HEK293T (cell line): ENCODE measurements around the gene TESK2.
"Not testable (repeated sequence)": the region's sequence is repeated elsewhere in the genome, so short reads cannot be mapped to it uniquely, and the experiment has no call there.

ENCODE experiments used
- CTCF ChIA-PET: fragments of 350-600 bp; formaldehyde crosslinking; extraction: SDS; loops from one replicate; lab custom pipeline; 2021; ENCODE audit warnings: antibody characterized with exemption, inconsistent platforms; lab: Yijun Ruan, JAX
- POLR2A ChIA-PET: fragments of 350-600 bp; formaldehyde crosslinking; extraction: SDS; loops from one replicate; lab custom pipeline; 2020; ENCODE audit warnings: antibody characterized with exemption, inconsistent platforms; lab: Yijun Ruan, JAX
- DNase-seq: peaks from one replicate; pipeline ENCODE4 v3.0.0; 2012; ENCODE audit warnings: mixed read lengths; ENCODE audit errors: extremely low spot score
- ARNT ChIP-seq: fragments of 450-650 bp; IDR thresholded peaks from 2 replicates; pipeline ENCODE4 v1.6.1; 2017; ENCODE audit warnings: mild to moderate bottlenecking
- BHLHE40 ChIP-seq: fragments of 450-650 bp; IDR thresholded peaks from 2 replicates; pipeline ENCODE4 v1.6.1; 2016; ENCODE audit warnings: mild to moderate bottlenecking, moderate library complexity, borderline replicate concordance
- CTBP1 ChIP-seq: fragments of 450-650 bp; IDR thresholded peaks from 2 replicates; pipeline ENCODE4 v1.6.1; 2016; ENCODE audit warnings: borderline replicate concordance
- ELF4 ChIP-seq: fragments of 450-650 bp; IDR thresholded peaks from 2 replicates; pipeline ENCODE4 v1.6.1; 2017; ENCODE audit warnings: antibody characterized with exemption
- FOXA1 ChIP-seq: fragments of 450-650 bp; IDR thresholded peaks from 2 replicates; pipeline ENCODE4 v1.6.1; 2016; ENCODE audit warnings: mild to moderate bottlenecking
- FOXK2 ChIP-seq: fragments of 450-650 bp; IDR thresholded peaks from 2 replicates; pipeline ENCODE4 v1.6.1; 2016; ENCODE audit warnings: mild to moderate bottlenecking
- FOXM1 ChIP-seq: fragments of 450-650 bp; IDR thresholded peaks from 2 replicates; pipeline ENCODE4 v1.6.1; 2017; ENCODE audit warnings: mild to moderate bottlenecking, borderline replicate concordance
- HDGF ChIP-seq: fragments of 450-650 bp; IDR thresholded peaks from 2 replicates; pipeline ENCODE4 v1.6.1; 2017; ENCODE audit warnings: antibody characterized with exemption, borderline replicate concordance
- L3MBTL2 ChIP-seq: fragments of 450-650 bp; conservative IDR thresholded peaks from 2 replicates; pipeline ENCODE4 v1.6.1; 2016; ENCODE audit warnings: mild to moderate bottlenecking
- LEF1 ChIP-seq: fragments of 450-650 bp; IDR thresholded peaks from 2 replicates; pipeline ENCODE4 v1.6.1; 2017; ENCODE audit warnings: mild to moderate bottlenecking, borderline replicate concordance
- NFRKB ChIP-seq: fragments of 450-650 bp; IDR thresholded peaks from 2 replicates; pipeline ENCODE4 v1.6.1; 2016; ENCODE audit warnings: mild to moderate bottlenecking, moderate library complexity
- SP1 ChIP-seq: fragments of 450-650 bp; IDR thresholded peaks from 2 replicates; pipeline ENCODE4 v1.6.1; 2017
- SUZ12 ChIP-seq: fragments of 450-650 bp; IDR thresholded peaks from 2 replicates; pipeline ENCODE4 v1.6.1; 2016; ENCODE audit warnings: mild to moderate bottlenecking
- TARDBP ChIP-seq: fragments of 450-650 bp; IDR thresholded peaks from 2 replicates; pipeline ENCODE4 v1.6.1; 2016
- ZNF384 ChIP-seq: fragments of 450-650 bp; IDR thresholded peaks from 2 replicates; pipeline ENCODE4 v1.6.1; 2016
- TF ChIP-seq, protein P1 (sequence below): fragments of 450-650 bp; IDR thresholded peaks from 2 replicates; pipeline ENCODE4 v1.6.1; 2016

TESK2 gene

DNA sequence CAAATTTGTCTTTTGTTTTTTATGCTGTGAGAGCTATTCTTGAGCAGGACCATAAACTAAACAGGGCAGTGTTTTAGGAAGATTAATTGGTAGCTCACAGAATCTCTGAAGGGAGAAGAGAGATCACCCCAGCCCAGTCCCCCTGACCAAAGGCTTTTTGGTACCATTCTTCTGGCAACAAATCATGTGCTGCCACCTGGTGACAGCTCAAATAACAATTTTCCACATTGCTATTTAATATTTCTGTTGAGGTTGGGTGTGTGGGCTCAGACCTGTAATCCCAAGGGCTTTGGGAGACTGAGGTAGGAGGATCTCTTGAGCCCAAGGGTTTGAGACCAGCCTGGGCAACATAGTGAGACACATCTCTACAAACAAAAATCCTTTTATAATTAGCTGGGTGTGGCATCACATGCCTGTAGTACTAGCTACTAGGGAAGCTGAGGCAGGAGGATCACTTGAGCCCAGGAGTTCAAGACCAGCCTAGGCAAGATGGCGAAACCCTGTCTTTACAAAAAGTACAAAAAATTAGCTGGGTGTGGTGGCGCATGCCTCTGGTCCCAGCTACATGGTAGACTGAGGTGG lies 2.2 kb upstream of the TESK2 start:
- CTCF ChIA-PET, result interaction anchor here (0.6 to 2.6 kb wide), 15 partner anchors 17 to 706 kb away, joined by 3 to 38 read pairs (median 5); partner anchors contain the start of genes MUTYH and UROD

DNA sequence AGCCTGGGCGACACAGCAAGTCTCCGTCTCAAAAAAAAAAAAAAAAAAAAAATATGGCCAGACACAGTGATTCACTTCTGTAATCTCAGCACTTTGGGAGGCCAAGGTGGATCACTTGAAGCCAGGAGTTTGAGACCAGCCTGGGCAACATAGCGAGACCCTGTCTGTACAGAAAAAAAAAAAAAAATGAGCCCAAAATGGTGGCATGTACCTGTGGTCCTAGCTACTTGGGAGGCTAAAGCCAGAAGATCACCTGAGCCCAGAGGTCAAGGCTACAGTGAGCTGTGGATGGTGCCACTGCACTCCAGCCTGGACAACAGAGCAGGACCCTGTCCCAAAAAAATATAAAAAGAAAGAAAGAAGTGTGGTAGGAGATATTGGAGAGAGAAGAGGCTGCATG lies 1.7 kb upstream of the TESK2 start:
- ChIA-PET POLR2A (interaction anchor here (0.6 to 4.8 kb wide), 5 partner anchors 28 to 481 kb away, joined by 3 to 28 read pairs (median 14); partner anchors contain the start of genes HECTD3, MUTYH, PRDX1 and TOE1), CTCF (interaction anchor here (0.6 to 2.6 kb wide), 13 partner anchors 92 to 480 kb away, joined by 3 to 38 read pairs (median 5); partner anchors contain the start of genes MUTYH and UROD)
- no peak for TF ChIP-seq LEF1
- TF ChIP-seq TARDBP, result no peak
- no peak for TF ChIP-seq BHLHE40
- no peak for TF ChIP-seq ZNF384
- TF ChIP-seq, protein P1, sequence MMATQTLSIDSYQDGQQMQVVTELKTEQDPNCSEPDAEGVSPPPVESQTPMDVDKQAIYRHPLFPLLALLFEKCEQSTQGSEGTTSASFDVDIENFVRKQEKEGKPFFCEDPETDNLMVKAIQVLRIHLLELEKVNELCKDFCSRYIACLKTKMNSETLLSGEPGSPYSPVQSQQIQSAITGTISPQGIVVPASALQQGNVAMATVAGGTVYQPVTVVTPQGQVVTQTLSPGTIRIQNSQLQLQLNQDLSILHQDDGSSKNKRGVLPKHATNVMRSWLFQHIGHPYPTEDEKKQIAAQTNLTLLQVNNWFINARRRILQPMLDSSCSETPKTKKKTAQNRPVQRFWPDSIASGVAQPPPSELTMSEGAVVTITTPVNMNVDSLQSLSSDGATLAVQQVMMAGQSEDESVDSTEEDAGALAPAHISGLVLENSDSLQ, result no peak
- TF ChIP-seq SP1, result no peak
- TF ChIP-seq FOXM1, result no peak
- TF ChIP-seq FOXK2, result no peak
- TF ChIP-seq ARNT, result no peak
- TF ChIP-seq FOXA1, result no peak
- no peak for TF ChIP-seq HDGF
- no peak for DNase-seq

More for the DNA sequence above, 2.2 kb upstream of the TESK2 start:
- DNase-seq, result peak; percentile 25
- POLR2A ChIA-PET, result interaction anchor here (0.6 to 4.8 kb wide), 5 partner anchors 28 to 482 kb away, joined by 3 to 28 read pairs (median 14); partner anchors contain the start of genes HECTD3, MUTYH, PRDX1 and TOE1
- no peak for TF ChIP-seq SP1
- no peak for TF ChIP-seq L3MBTL2
- TF ChIP-seq CTBP1, result no peak
- TF ChIP-seq, protein P1, result 0 out of 2 replicates have a peak, but pooled peaks have one; percentile 20

DNA sequence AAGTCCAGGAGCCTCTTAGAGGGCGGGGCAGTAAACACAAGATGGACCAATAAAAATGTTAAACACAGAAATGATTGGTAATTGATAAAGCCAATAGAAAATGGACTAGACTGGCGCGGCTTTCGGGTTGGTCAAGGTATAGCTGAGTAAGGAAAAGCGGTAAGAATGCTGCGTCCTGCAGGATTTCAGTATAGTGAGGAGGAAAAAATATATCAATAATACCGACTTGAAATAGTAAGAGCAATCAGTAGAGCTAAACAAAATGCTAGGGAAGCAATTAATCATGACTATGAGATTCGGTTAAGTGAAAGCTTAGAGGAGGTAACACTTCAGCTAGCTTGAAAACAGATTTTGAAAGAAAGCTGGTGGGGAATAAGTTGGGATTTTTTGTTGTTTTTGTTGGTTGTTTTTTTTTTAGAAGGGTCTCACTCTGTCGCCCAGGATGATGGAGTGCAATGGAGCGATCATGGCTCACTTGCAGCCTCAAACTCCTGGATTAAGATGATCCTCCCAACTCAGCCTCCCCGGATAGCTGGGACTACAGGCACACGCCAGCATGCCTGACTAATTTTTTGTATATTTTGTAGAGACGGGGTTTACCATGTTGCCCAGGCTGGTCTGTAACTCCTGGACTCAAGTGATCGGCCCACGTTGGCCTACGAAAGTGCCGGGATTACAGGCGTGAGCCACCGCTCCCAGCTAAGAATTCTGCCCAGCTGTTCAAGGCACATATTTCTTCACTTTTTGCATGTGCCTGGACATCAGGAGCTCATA lies 711 bp upstream of the TESK2 start:
- ChIA-PET CTCF (interaction anchor here (0.7 to 2.6 kb wide), 5 partner anchors 21 to 152 kb away, joined by 3 to 38 read pairs (median 4); partner anchors contain the start of genes MUTYH and TOE1), POLR2A (interaction anchor here (1.0 to 4.8 kb wide), 8 partner anchors 9 to 660 kb away, joined by 3 to 36 read pairs (median 15); partner anchors contain the start of genes CCDC163, HECTD3, MMACHC and MUTYH)
- TF ChIP-seq CTBP1, result no peak
- no peak for TF ChIP-seq LEF1
- no peak for TF ChIP-seq TARDBP
- TF ChIP-seq, protein P1, result no peak
- TF ChIP-seq ARNT, result no peak
- TF ChIP-seq FOXK2, result no peak
- DNase-seq, result no peak

DNA sequence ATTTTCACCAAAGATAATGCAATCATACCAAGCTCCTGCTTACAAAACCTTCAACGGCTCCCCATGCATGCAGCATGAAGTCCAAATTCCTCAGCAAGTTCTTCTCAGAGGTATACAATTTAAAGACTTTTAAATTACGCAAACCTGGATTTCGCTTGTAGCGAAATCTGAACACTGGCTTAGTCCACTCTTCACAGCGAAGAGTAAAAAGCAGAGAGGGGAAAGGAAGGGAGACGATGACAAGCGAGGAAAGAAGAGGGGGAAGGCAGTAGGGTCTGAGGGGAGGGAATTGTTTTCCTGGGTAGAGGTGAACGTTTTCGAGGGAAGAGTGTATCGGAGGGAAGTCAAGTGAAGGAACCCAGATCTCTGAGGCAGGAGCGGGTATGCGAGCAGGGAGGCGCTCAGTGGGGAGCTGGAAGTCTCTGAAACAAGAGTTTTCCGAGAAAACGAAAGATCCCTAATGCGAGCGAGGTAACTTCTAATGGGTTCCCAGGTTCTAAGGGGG lies 790 bp downstream of the TESK2 start:
- no peak for TF ChIP-seq TARDBP
- TF ChIP-seq SUZ12, result no peak
- TF ChIP-seq HDGF, result no peak
- TF ChIP-seq ARNT, result no peak
- no peak for TF ChIP-seq ELF4
- TF ChIP-seq ZNF384, result no peak
- TF ChIP-seq LEF1, result no peak
- TF ChIP-seq FOXM1, result no peak
- no peak for TF ChIP-seq CTBP1
- TF ChIP-seq, protein P1, result no peak
- no peak for TF ChIP-seq FOXA1
- no peak for TF ChIP-seq BHLHE40
- no peak for TF ChIP-seq SP1
- TF ChIP-seq FOXK2, result no peak
- TF ChIP-seq L3MBTL2, result no peak
- TF ChIP-seq NFRKB, result no peak
- no peak for DNase-seq
- ChIA-PET POLR2A (interaction anchor here (0.6 to 4.8 kb wide), 8 partner anchors 10 to 479 kb away, joined by 3 to 36 read pairs (median 10); partner anchors contain the start of genes CCDC163, HECTD3, MMACHC and MUTYH), CTCF (interaction anchor here (0.7 to 1.2 kb wide), 3 partner anchors 101 to 130 kb away, joined by 3 to 5 read pairs (median 5); no protein-coding TSS in a partner anchor)

DNA sequence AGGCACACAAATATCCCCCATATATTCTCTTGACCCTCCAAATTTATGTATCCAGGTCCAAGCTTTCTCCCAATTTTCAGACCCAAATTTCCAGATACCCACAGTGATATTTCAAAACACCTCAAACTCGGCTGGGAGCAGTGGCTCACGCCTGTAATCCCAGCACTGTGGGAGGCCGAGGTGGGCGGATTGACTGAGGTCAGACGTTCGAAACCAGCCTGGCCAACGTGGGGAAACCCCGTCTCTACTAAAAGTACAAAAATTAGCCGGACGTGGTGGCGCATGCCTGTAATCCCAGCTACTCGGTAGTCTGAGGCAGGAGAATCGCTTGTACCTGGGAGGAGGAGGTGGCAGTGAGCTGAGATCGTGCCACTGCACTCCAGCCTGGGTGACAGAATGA lies 1.6 kb downstream of the TESK2 start:
- CTCF ChIA-PET, result interaction anchor here (0.9 to 1.0 kb wide), 3 partner anchors 124 to 164 kb away, joined by 3 to 5 read pairs (median 3); no protein-coding TSS in a partner anchor
- POLR2A ChIA-PET, result interaction anchor here (4.0 to 4.8 kb wide), 4 partner anchors 11 to 478 kb away, joined by 14 to 36 read pairs (median 22); partner anchors contain the start of genes CCDC163, HECTD3, MMACHC and MUTYH
- DNase-seq, result not testable (repeated sequence)
